Mucosa of rectum (tissue), 2 donors: Measurements from ENCODE around the gene FBXL4.

ENCODE experiments used
- H3K27ac ChIP-seq, 2 donors: one replicate each; pipeline ENCODE4 v1.7.0; 2013; ENCODE audit warnings: inconsistent platforms in 2 of 2, low read depth in 2 of 2, low read length in 2 of 2
- H3K27me3 ChIP-seq, 2 donors: one replicate each; pipeline ENCODE4 v1.7.0; 2013; ENCODE audit warnings: low read length in 2 of 2; ENCODE audit not compliant: control insufficient read depth in 2 of 2, insufficient read depth in 2 of 2
- H3K36me3 ChIP-seq, 2 donors: one replicate each; pipeline ENCODE4 v1.7.0; 2013; ENCODE audit warnings: low read length in 2 of 2; ENCODE audit not compliant: control insufficient read depth in 2 of 2, insufficient read depth in 2 of 2
- H3K4me1 ChIP-seq, 2 donors: one replicate each; pipeline ENCODE4 v1.7.0; 2013; ENCODE audit warnings: low read length in 2 of 2, mild to moderate bottlenecking in 1 of 2; ENCODE audit not compliant: control insufficient read depth in 2 of 2, insufficient read depth in 2 of 2
- H3K4me3 ChIP-seq, 2 donors: one replicate each; pipeline ENCODE4 v1.7.0; 2013; ENCODE audit warnings: low read length in 2 of 2
- H3K9ac ChIP-seq, 2 donors: one replicate each; pipeline ENCODE4 v1.7.0; 2013; ENCODE audit warnings: low read length in 2 of 2, low read depth in 1 of 2, mild to moderate bottlenecking in 1 of 2
- H3K9me3 ChIP-seq, 2 donors: one replicate each; pipeline ENCODE4 v1.7.0; 2013; ENCODE audit warnings: low read length in 2 of 2; ENCODE audit not compliant: control insufficient read depth in 2 of 2
- donor health status: healthy.
- donor health status: Normal muscosa, but diverticular disease.

FBXL4 gene

DNA sequence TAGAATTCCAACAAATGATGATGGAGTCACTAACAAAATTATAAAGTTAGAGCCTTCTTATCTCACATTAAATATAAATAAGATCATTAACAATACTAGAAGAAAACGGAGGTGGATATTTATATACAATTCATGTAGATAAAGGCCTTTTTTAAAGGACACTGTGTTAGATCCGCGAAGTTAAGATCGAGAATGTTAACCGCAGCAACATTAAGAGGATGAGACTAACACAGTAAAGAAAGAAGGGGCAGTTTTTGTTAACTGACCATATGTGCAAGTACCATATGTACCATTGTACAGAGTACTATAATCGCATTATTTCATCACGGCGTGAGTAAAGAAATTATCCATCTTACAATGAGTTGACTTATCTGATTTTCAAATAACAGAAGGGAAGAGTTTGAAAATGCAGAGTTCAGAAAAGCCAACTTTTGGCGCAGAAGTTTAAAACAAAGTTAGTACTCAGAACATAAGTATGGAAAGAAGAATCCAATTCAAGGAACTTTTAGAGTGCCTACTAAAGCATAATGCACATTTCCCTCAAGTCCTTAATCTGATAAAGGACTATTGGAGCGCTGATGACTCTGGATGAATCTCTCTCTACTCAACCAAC is 1.4 kb downstream of the FBXL4 start:
- no peak overlapping the region for H3K27ac ChIP-seq
- H3K9me3 ChIP-seq, result no peaks in the 10 kb centered on the region
- peaks cover 9 to 15% of the 10 kb centered on the region in 2 donors for H3K4me1 ChIP-seq
- peak overlapping the region; percentile 84 to 89 for H3K9ac ChIP-seq
- H3K36me3 ChIP-seq, result no peaks in the 10 kb centered on the region
- peak overlapping the region; percentile 74 to 91 for H3K4me3 ChIP-seq
- no peaks in the 10 kb centered on the region for H3K27me3 ChIP-seq

- no peaks in the 10 kb centered on the region for H3K36me3 ChIP-seq
- no peaks in the 10 kb centered on the region for H3K27me3 ChIP-seq
- H3K27ac ChIP-seq, result no peak overlapping the region
These were observed 2.2 kb downstream of the FBXL4 start for GRCh38 chr6:98945311-98946115.

DNA sequence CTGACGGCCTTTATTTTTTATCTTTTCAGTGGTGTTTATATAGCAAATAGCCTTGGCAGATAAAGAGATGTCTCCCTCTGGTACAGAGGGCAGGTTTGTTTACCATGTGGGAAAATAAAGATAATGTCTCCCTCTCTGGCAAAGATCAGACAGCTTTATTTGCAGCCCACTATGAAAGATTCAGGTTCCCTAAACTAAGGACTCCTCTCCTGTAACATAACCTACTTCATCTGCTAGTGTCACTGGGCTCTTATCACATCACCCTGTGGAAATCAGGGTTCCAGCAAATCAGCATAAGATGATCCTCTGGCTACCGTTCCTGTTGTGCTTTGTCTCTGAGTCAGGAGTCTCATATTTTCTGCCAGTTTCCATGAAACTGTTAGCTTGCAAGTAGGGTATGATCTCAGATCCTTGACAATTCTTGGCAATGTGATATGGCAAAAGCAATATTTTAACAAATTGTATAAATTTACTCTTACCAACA is 3.1 kb downstream of the FBXL4 start:
- Histone ChIP-seq H3K9ac (no peak overlapping the region), H3K4me3 (no peak overlapping the region), H3K9me3 (peaks cover 0 to 5% of the 10 kb centered on the region in 2 donors), H3K27me3 (no peaks in the 10 kb centered on the region), H3K27ac (no peak overlapping the region), H3K36me3 (no peaks in the 10 kb centered on the region), H3K4me1 (peaks cover 9 to 15% of the 10 kb centered on the region in 2 donors)

More at GRCh38 chr6:98945311-98946115, 2.2 kb downstream of the FBXL4 start:
- H3K4me1 ChIP-seq, result peaks cover 9 to 15% of the 10 kb centered on the region in 2 donors
- peaks cover 0 to 2% of the 10 kb centered on the region in 2 donors for H3K9me3 ChIP-seq
- H3K9ac ChIP-seq, result no peak overlapping the region
- no peak overlapping the region for H3K4me3 ChIP-seq

GRCh38 chr6:98944168-98944567 is 3.6 kb downstream of the FBXL4 start:
- Histone ChIP-seq H3K27me3 (no peaks in the 10 kb centered on the region), H3K4me3 (no peak overlapping the region), H3K36me3 (no peaks in the 10 kb centered on the region), H3K9me3 (peaks cover 0 to 10% of the 10 kb centered on the region in 2 donors), H3K9ac (no peak overlapping the region), H3K27ac (no peak overlapping the region), H3K4me1 (peaks cover 9 to 15% of the 10 kb centered on the region in 2 donors)

DNA sequence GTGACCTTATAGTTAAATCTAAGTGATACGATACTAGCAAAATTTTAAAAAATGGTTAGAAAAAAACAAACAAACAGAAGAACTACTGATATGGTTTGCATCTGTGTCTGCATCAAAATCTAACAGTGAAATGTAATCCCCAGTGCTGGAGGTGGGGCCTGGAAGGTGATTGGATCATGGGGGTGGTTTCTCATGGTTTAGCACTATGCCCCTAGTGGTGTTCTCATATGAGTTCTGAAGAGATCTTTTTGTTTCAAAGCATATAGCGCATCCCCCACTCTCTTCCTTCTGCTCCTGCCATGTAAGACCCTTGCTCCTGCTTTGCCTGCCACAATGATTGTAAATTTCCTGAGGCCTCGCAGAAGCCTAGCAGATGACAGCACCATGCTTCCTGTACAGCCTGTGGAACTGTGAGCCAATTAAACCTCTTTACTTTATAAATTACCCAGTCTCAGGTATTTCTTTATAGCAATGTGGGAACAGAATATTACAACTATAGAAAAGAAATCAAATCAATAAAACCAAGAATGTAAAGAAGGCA is 5.4 kb downstream of the FBXL4 start:
- peaks cover 9 to 15% of the 10 kb centered on the region in 2 donors for H3K4me1 ChIP-seq
- H3K27ac ChIP-seq, result no peak overlapping the region
- H3K27me3 ChIP-seq, result no peaks in the 10 kb centered on the region
- H3K36me3 ChIP-seq, result no peaks in the 10 kb centered on the region
- H3K9me3 ChIP-seq, result peaks cover 0 to 10% of the 10 kb centered on the region in 2 donors
- H3K4me3 ChIP-seq, result no peak overlapping the region
- no peak overlapping the region for H3K9ac ChIP-seq

- Histone ChIP-seq H3K9ac (no peak overlapping the region), H3K36me3 (no peaks in the 10 kb centered on the region), H3K9me3 (peaks cover 0 to 10% of the 10 kb centered on the region in 2 donors), H3K27ac (no peak overlapping the region), H3K4me1 (peaks cover 3 to 10% of the 10 kb centered on the region in 2 donors), H3K4me3 (no peak overlapping the region), H3K27me3 (no peaks in the 10 kb centered on the region)
These were observed 6.4 kb downstream of the FBXL4 start for GRCh38 chr6:98941319-98941718.

- Histone ChIP-seq H3K4me3 (no peak overlapping the region), H3K27ac (no peak overlapping the region), H3K4me1 (no peaks in the 10 kb centered on the region), H3K27me3 (no peaks in the 10 kb centered on the region), H3K9ac (no peak overlapping the region), H3K36me3 (no peaks in the 10 kb centered on the region), H3K9me3 (peaks cover 0 to 10% of the 10 kb centered on the region in 2 donors)
These were observed 10.4 kb downstream of the FBXL4 start for GRCh38 chr6:98937351-98937750.

- Histone ChIP-seq H3K36me3 (no peaks in the 10 kb centered on the region), H3K4me1 (no peaks in the 10 kb centered on the region), H3K4me3 (no peak overlapping the region), H3K9ac (no peak overlapping the region), H3K9me3 (no peaks in the 10 kb centered on the region), H3K27ac (no peak overlapping the region), H3K27me3 (no peaks in the 10 kb centered on the region)
These were observed 15.4 kb downstream of the FBXL4 start for GRCh38 chr6:98932381-98932780.

DNA sequence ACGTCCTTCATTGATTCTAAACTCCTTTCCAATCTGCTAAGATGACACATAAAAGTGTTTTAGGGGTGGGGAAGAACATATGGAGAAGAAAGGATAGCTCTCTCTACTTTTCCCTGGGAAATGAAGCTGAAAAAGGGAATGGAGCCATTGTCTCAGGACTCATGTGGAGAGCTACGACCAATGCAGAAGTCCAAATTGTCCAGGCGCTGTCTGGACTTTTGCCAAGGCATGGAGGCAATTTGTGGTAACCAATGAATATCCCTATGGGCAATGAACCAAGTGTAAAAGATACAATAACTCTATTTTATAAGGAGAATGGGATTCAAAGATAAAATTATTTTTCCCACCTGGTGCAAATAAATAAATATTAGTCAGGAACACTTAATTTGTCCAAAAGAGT is 16.1 kb downstream of the FBXL4 start:
- no peaks in the 10 kb centered on the region for H3K9me3 ChIP-seq
- H3K27me3 ChIP-seq, result no peaks in the 10 kb centered on the region
- peaks cover 0 to 2% of the 10 kb centered on the region in 2 donors for H3K36me3 ChIP-seq
- no peak overlapping the region for H3K27ac ChIP-seq
- no peaks in the 10 kb centered on the region for H3K4me1 ChIP-seq
- H3K4me3 ChIP-seq, result no peak overlapping the region
- H3K9ac ChIP-seq, result no peak overlapping the region

GRCh38 chr6:98929498-98930060 is 18.2 kb downstream of the FBXL4 start:
- no peaks in the 10 kb centered on the region for H3K9me3 ChIP-seq
- no peak overlapping the region for H3K9ac ChIP-seq
- H3K36me3 ChIP-seq, result peaks cover 3 to 5% of the 10 kb centered on the region in 2 donors
- no peaks in the 10 kb centered on the region for H3K4me1 ChIP-seq
- H3K27me3 ChIP-seq, result no peaks in the 10 kb centered on the region
- H3K4me3 ChIP-seq, result no peak overlapping the region
- no peak overlapping the region for H3K27ac ChIP-seq
